Measurements from ENCODE around the gene CDK11B. TPM values are rescaled to one million over a fixed set of nuclear protein-coding genes. Genes with fewer than 3 reads are reported as not detected.

Gene CDK11B
- total RNA-seq, 1 donor from 2014 or later, result 39.6 TPM

GRCh38 chr1:1631782-1632420, 26.9 kb downstream of the CDK11B start, which contains the start of gene MMP23B:
Gene MMP23B (plus strand): TSS chr1:1632173. CDS start chr1:1632219, 46 bp downstream.
- Mint-ChIP-seq H3K36me3 (ENCODE audit: low read depth) (peaks cover 2% of the 10 kb centered on the region), H3K9me3 (no peaks in the 10 kb centered on the region), H3K4me3 (peak within 1 kb of the TSS; percentile 30), H3K27ac (no peak within 1 kb of the TSS), H3K27me3 (ENCODE audit: insufficient read depth) (peaks cover 4% of the 10 kb centered on the region), H3K4me1 (ENCODE audit: low read depth) (no peaks in the 10 kb centered on the region)
- intact Hi-C loops (cut with micrococcal nuclease), result loop anchor here (2.0 kb wide), 2 partner anchors 17 to 27 kb away; partner anchors contain the start of genes CDK11B and MIB2
- no peak for DNase-seq (ENCODE audit: low spot score)

- Mint-ChIP-seq H3K9me3 (no peaks in the 10 kb centered on the region), H3K27me3 (ENCODE audit: insufficient read depth) (peaks cover 4% of the 10 kb centered on the region), H3K36me3 (ENCODE audit: low read depth) (peaks cover 2% of the 10 kb centered on the region), H3K27ac (no peak overlapping the region), H3K4me1 (ENCODE audit: low read depth) (no peaks in the 10 kb centered on the region), H3K4me3 (peak overlapping the region; percentile 30)
- intact Hi-C loops (cut with micrococcal nuclease), result loop anchor here (2.0 kb wide), 2 partner anchors 16 to 28 kb away; partner anchors contain the start of genes CDK11B and MIB2
- DNase-seq (ENCODE audit: low spot score), result no peak
These were observed 27.6 kb downstream of the CDK11B start for GRCh38 chr1:1630965-1631781.

- intact Hi-C loops (cut with micrococcal nuclease), result loop anchor here (2.0 kb wide), 2 partner anchors 16 to 28 kb away; partner anchors contain the start of genes CDK11B and MIB2
- peak overlapping the region; percentile 85 for H3K4me3 Mint-ChIP-seq
- H3K9me3 Mint-ChIP-seq, result no peaks in the 10 kb centered on the region
- no peaks in the 10 kb centered on the region for H3K4me1 Mint-ChIP-seq (ENCODE audit: low read depth)
- DNase-seq (ENCODE audit: low spot score), result peak; percentile 94
- peak overlapping the region; percentile 89 for H3K27ac Mint-ChIP-seq
- H3K36me3 Mint-ChIP-seq (ENCODE audit: low read depth), result peaks cover 2% of the 10 kb centered on the region
- peaks cover 4% of the 10 kb centered on the region for H3K27me3 Mint-ChIP-seq (ENCODE audit: insufficient read depth)
These were observed 28.4 kb downstream of the CDK11B start for GRCh38 chr1:1630191-1630964.

- H3K4me1 Mint-ChIP-seq (ENCODE audit: low read depth), result no peaks in the 10 kb centered on the region
- H3K27me3 Mint-ChIP-seq (ENCODE audit: insufficient read depth), result peaks cover 4% of the 10 kb centered on the region
- H3K9me3 Mint-ChIP-seq, result no peaks in the 10 kb centered on the region
- H3K4me3 Mint-ChIP-seq, result peak overlapping the region; percentile 42
- H3K27ac Mint-ChIP-seq, result peak overlapping the region; percentile 65
- intact Hi-C loops (cut with micrococcal nuclease), result loop anchor here (2.0 kb wide), 2 partner anchors 15 to 29 kb away; partner anchors contain the start of genes CDK11B and MIB2
- H3K36me3 Mint-ChIP-seq (ENCODE audit: low read depth), result peaks cover 2% of the 10 kb centered on the region
- peak; percentile 37 for DNase-seq (ENCODE audit: low spot score)
These were observed 29.2 kb downstream of the CDK11B start for GRCh38 chr1:1629430-1630190.

- peaks cover 2% of the 10 kb centered on the region for H3K36me3 Mint-ChIP-seq (ENCODE audit: low read depth)
- H3K27me3 Mint-ChIP-seq (ENCODE audit: insufficient read depth), result peaks cover 4% of the 10 kb centered on the region
- H3K9me3 Mint-ChIP-seq, result no peaks in the 10 kb centered on the region
- H3K4me1 Mint-ChIP-seq (ENCODE audit: low read depth), result no peaks in the 10 kb centered on the region
- intact Hi-C loops (cut with micrococcal nuclease), result no loop called here
- no peak overlapping the region for H3K4me3 Mint-ChIP-seq
- H3K27ac Mint-ChIP-seq, result no peak overlapping the region
- no peak for DNase-seq (ENCODE audit: low spot score)
These were observed 29.9 kb downstream of the CDK11B start for GRCh38 chr1:1628754-1629429.

GRCh38 chr1:1627829-1628753, 30.7 kb downstream of the CDK11B start:
- Mint-ChIP-seq H3K4me3 (no peak overlapping the region), H3K4me1 (ENCODE audit: low read depth) (no peaks in the 10 kb centered on the region), H3K9me3 (no peaks in the 10 kb centered on the region), H3K27ac (no peak overlapping the region), H3K27me3 (ENCODE audit: insufficient read depth) (peaks cover 4% of the 10 kb centered on the region), H3K36me3 (ENCODE audit: low read depth) (peaks cover 2% of the 10 kb centered on the region)
- DNase-seq (ENCODE audit: low spot score), result no peak
- intact Hi-C loops (cut with micrococcal nuclease), result no loop called here

GRCh38 chr1:1627261-1627828, 31.5 kb downstream of the CDK11B start:
- peaks cover 2% of the 10 kb centered on the region for H3K36me3 Mint-ChIP-seq (ENCODE audit: low read depth)
- H3K4me3 Mint-ChIP-seq, result no peak overlapping the region
- no peak for DNase-seq (ENCODE audit: low spot score)
- H3K27me3 Mint-ChIP-seq (ENCODE audit: insufficient read depth), result peaks cover 4% of the 10 kb centered on the region
- intact Hi-C loops (cut with micrococcal nuclease), result no loop called here
- no peak overlapping the region for H3K27ac Mint-ChIP-seq
- no peaks in the 10 kb centered on the region for H3K9me3 Mint-ChIP-seq
- H3K4me1 Mint-ChIP-seq (ENCODE audit: low read depth), result no peaks in the 10 kb centered on the region

- Mint-ChIP-seq H3K36me3 (ENCODE audit: low read depth) (peaks cover 2% of the 10 kb centered on the region), H3K27me3 (ENCODE audit: insufficient read depth) (peaks cover 2% of the 10 kb centered on the region), H3K27ac (no peak overlapping the region), H3K9me3 (no peaks in the 10 kb centered on the region), H3K4me1 (ENCODE audit: low read depth) (no peaks in the 10 kb centered on the region), H3K4me3 (no peak overlapping the region)
- DNase-seq (ENCODE audit: low spot score), result no peak
- intact Hi-C loops (cut with micrococcal nuclease), result no loop called here
These were observed 32.3 kb downstream of the CDK11B start for GRCh38 chr1:1626207-1627141.

- no peak for DNase-seq (ENCODE audit: low spot score)
- Mint-ChIP-seq H3K9me3 (no peaks in the 10 kb centered on the region), H3K4me3 (no peak overlapping the region), H3K36me3 (ENCODE audit: low read depth) (peaks cover 2% of the 10 kb centered on the region), H3K27ac (no peak overlapping the region), H3K27me3 (ENCODE audit: insufficient read depth) (peaks cover 2% of the 10 kb centered on the region), H3K4me1 (ENCODE audit: low read depth) (no peaks in the 10 kb centered on the region)
- intact Hi-C loops (cut with micrococcal nuclease), result no loop called here
These were observed 33.0 kb downstream of the CDK11B start for GRCh38 chr1:1625824-1626206.

- Mint-ChIP-seq H3K4me1 (ENCODE audit: low read depth) (no peaks in the 10 kb centered on the region), H3K4me3 (no peak overlapping the region), H3K36me3 (ENCODE audit: low read depth) (peaks cover 2% of the 10 kb centered on the region), H3K27ac (no peak overlapping the region), H3K9me3 (no peaks in the 10 kb centered on the region), H3K27me3 (ENCODE audit: insufficient read depth) (peaks cover 2% of the 10 kb centered on the region)
- intact Hi-C loops (cut with micrococcal nuclease), result no loop called here
- DNase-seq (ENCODE audit: low spot score), result no peak
These were observed 33.4 kb downstream of the CDK11B start for GRCh38 chr1:1625404-1625775.
